ENCODE results near the gene SYPL1.

SYPL1 gene

GRCh38 chr7:106068538-106068961 lies 43.6 kb downstream of the SYPL1 start:
- no peak overlapping the region for H3K4me3 ChIP-seq (ENCODE audit: low read depth, low read length)
- TF ChIP-seq CTCF (IDR thresholded peaks at IDR 0.05; ENCODE audit: borderline replicate concordance, insufficient read depth, low read depth, low read length), result no peak

- H3K4me3 ChIP-seq (ENCODE audit: low read depth, low read length), result no peak overlapping the region
- no peak for TF ChIP-seq CTCF (IDR thresholded peaks at IDR 0.05; ENCODE audit: borderline replicate concordance, insufficient read depth, low read depth, low read length)
Observed at GRCh38 chr7:106067678-106068077, 44.4 kb downstream of the SYPL1 start.

- TF ChIP-seq CTCF (IDR thresholded peaks at IDR 0.05; ENCODE audit: borderline replicate concordance, insufficient read depth, low read depth, low read length), result no peak
- no peak overlapping the region for H3K4me3 ChIP-seq (ENCODE audit: low read depth, low read length)
Observed at GRCh38 chr7:106065575-106066500, 46.3 kb downstream of the SYPL1 start.

- TF ChIP-seq CTCF (IDR thresholded peaks at IDR 0.05; ENCODE audit: borderline replicate concordance, insufficient read depth, low read depth, low read length), result no peak
- H3K4me3 ChIP-seq (ENCODE audit: low read depth, low read length), result no peak overlapping the region
Observed at GRCh38 chr7:106064771-106065574, 47.1 kb downstream of the SYPL1 start.

- TF ChIP-seq CTCF (IDR thresholded peaks at IDR 0.05; ENCODE audit: borderline replicate concordance, insufficient read depth, low read depth, low read length), result no peak
- no peak overlapping the region for H3K4me3 ChIP-seq (ENCODE audit: low read depth, low read length)
Observed at GRCh38 chr7:106064316-106064715, 47.8 kb downstream of the SYPL1 start.

GRCh38 chr7:106063692-106064091 lies 48.4 kb downstream of the SYPL1 start:
- no peak overlapping the region for H3K4me3 ChIP-seq (ENCODE audit: low read depth, low read length)
- no peak for TF ChIP-seq CTCF (IDR thresholded peaks at IDR 0.05; ENCODE audit: borderline replicate concordance, insufficient read depth, low read depth, low read length)

Data from GM12875 (cell line).